PC-9 (cell line): ENCODE results near the gene MVB12A. TPM values are rescaled to one million over a fixed set of nuclear protein-coding genes. Genes with fewer than 3 reads are reported as not detected.

Source experiments
- BruUV-seq: library from RNA; stranded (reverse); fragments of 400-500 nt; replicated peaks from 2 replicates; lab custom pipeline; 2021; lab: Mats Ljungman, UMichigan
- CTCF ChIA-PET: fragments of 300-600 bp; sonication (Branson Sonifier 250); formaldehyde crosslinking; loops from one replicate; lab custom pipeline; 2022; ENCODE audit warnings: antibody characterized with exemption; lab: Charles Lee
- POLR2A ChIA-PET: fragments of 300-600 bp; sonication (Branson Sonifier 250); formaldehyde crosslinking; loops from one replicate; lab custom pipeline; 2022; ENCODE audit warnings: antibody characterized with exemption; ENCODE audit not compliant: unreplicated experiment; lab: Charles Lee
- DNase-seq, 2 experiments: peaks; one replicate each; pipeline versions ENCODE4 v3.0.0 to v3.0.0-alpha.2; 2015 to 2022; ENCODE audit warnings: mixed read lengths in 1 of 2
- H2AFZ ChIP-seq: fragments of 200-600 bp; sonication (generic); 2 replicates; pipeline ENCODE4 v1.8.1; 2017; ENCODE audit warnings: antibody characterized with exemption
- H3F3A ChIP-seq: fragments of 200-600 bp; sonication (generic); 2 replicates; pipeline ENCODE4 v1.8.1; 2017; ENCODE audit warnings: antibody characterized with exemption, mild to moderate bottlenecking, low read depth; ENCODE audit not compliant: insufficient read depth
- H3K27ac ChIP-seq: fragments of 200-600 bp; sonication (generic); 2 replicates; pipeline ENCODE4 v1.6.1; 2016; ENCODE audit warnings: mixed run types
- H3K27me3 ChIP-seq: fragments of 200-600 bp; sonication (generic); 2 replicates; pipeline ENCODE4 v1.6.1; 2016; ENCODE audit warnings: low read depth, mixed run types; ENCODE audit not compliant: insufficient read depth
- H3K36me3 ChIP-seq: fragments of 200-600 bp; sonication (generic); 2 replicates; pipeline ENCODE4 v1.6.1; 2016; ENCODE audit warnings: low read depth, mixed run types
- H3K4me1 ChIP-seq: fragments of 200-600 bp; sonication (generic); replicated peaks from 2 replicates; pipeline ENCODE4 v1.6.1; 2016; ENCODE audit warnings: mixed run types; ENCODE audit not compliant: insufficient read depth
- H3K4me2 ChIP-seq: fragments of 200-600 bp; sonication (generic); 2 replicates; pipeline ENCODE4 v1.6.1; 2017; ENCODE audit warnings: mixed run types
- H3K4me3 ChIP-seq: fragments of 200-600 bp; sonication (generic); 2 replicates; pipeline ENCODE4 v1.6.1; 2016; ENCODE audit warnings: mixed run types
- H3K79me2 ChIP-seq: fragments of 200-600 bp; sonication (generic); 2 replicates; pipeline ENCODE4 v1.6.1; 2017; ENCODE audit warnings: low read depth, mixed run types
- H3K9me2 ChIP-seq: fragments of 200-600 bp; sonication (generic); 2 replicates; pipeline ENCODE4 v1.8.1; 2017; ENCODE audit warnings: mild to moderate bottlenecking; ENCODE audit not compliant: insufficient read depth
- H3K9me3 ChIP-seq: fragments of 200-600 bp; sonication (generic); 2 replicates; pipeline ENCODE4 v1.8.1; 2016; ENCODE audit warnings: low read depth; ENCODE audit not compliant: insufficient read depth
- H4K20me1 ChIP-seq: fragments of 200-600 bp; sonication (generic); 2 replicates; pipeline ENCODE4 v1.8.1; 2017; ENCODE audit not compliant: insufficient read depth
- CTCF ChIP-seq: fragments of 200-600 bp; sonication (generic); conservative IDR thresholded peaks from 2 replicates; pipeline ENCODE4 v1.6.1; 2017; ENCODE audit warnings: mixed run types, antibody characterized with exemption, mild to moderate bottlenecking, moderate library complexity
- EZH2 ChIP-seq: fragments of 200-600 bp; sonication (generic); IDR thresholded peaks from 2 replicates; pipeline ENCODE4 v1.8.0; 2017; ENCODE audit warnings: antibody characterized with exemption, low read depth
- intact Hi-C: fragments of 100-400 bp; cut with micrococcal nuclease; formaldehyde crosslinking; loops from one replicate; pipeline ENCODE4 v1.10.0; 2022; ENCODE audit not compliant: unreplicated experiment
- total RNA-seq: library from RNA; stranded (reverse); gene quantifications from 2 replicates; pipeline ENCODE4 v1.2.3, GENCODE V29; 2021

The MVB12A gene
- total RNA-seq, 1 experiment from 2014 or later: 58.1 TPM

GRCh38 chr19:17378271-17378670 is 41.6 kb upstream of the MVB12A start:
- Histone ChIP-seq H3K9me3 (no peaks in the 10 kb centered on the region), H3K4me2 (no peak overlapping the region), H3K4me1 (peaks cover 9% of the 10 kb centered on the region), H3K9me2 (no peaks in the 10 kb centered on the region), H3K27ac (no peak overlapping the region), H3K4me3 (no peak overlapping the region), H4K20me1 (no peaks in the 10 kb centered on the region), H3K79me2 (no peaks in the 10 kb centered on the region), H2AFZ (no peak overlapping the region), H3K36me3 (no peaks in the 10 kb centered on the region), H3F3A (peaks cover 10% of the 10 kb centered on the region; the same call in 1 of the 2 replicates), H3K27me3 (peaks cover 7% of the 10 kb centered on the region; the same call in 1 of the 2 replicates)
- no peak for TF ChIP-seq EZH2
- no peak for TF ChIP-seq CTCF
- no TSS peak for BruUV-seq
- ChIA-PET CTCF (interaction anchor here (0.6 kb wide), 2 partner anchors 14 to 116 kb away, joined by 3 to 4 read pairs; no protein-coding TSS in a partner anchor), POLR2A (no interaction called here)
- no peak for DNase-seq
- intact Hi-C loops: no loop called here

- Histone ChIP-seq H3K27ac (no peak overlapping the region), H3K4me2 (no peak overlapping the region), H3K4me3 (no peak overlapping the region), H3K9me3 (no peaks in the 10 kb centered on the region), H3K9me2 (no peaks in the 10 kb centered on the region), H3K27me3 (peaks cover 7% of the 10 kb centered on the region; the same call in 1 of the 2 replicates), H3K79me2 (no peaks in the 10 kb centered on the region), H3K36me3 (no peaks in the 10 kb centered on the region), H4K20me1 (no peaks in the 10 kb centered on the region), H2AFZ (no peak overlapping the region), H3K4me1 (peaks cover 9% of the 10 kb centered on the region), H3F3A (peaks cover 17% of the 10 kb centered on the region; the same call in 1 of the 2 replicates)
- BruUV-seq: no TSS peak
- CTCF ChIA-PET: interaction anchor here (0.6 kb wide), 1 partner anchor 115 kb away, joined by 3 read pairs; no protein-coding TSS in a partner anchor
- DNase-seq: no peak
- intact Hi-C loops: no loop called here
- TF ChIP-seq EZH2: no peak
- no peak for TF ChIP-seq CTCF
- POLR2A ChIA-PET: no interaction called here
These were observed 40.6 kb upstream of the MVB12A start for GRCh38 chr19:17379221-17379631.

- Histone ChIP-seq H2AFZ (no peak overlapping the region), H3K4me1 (peaks cover 9% of the 10 kb centered on the region), H3F3A (peaks cover 17% of the 10 kb centered on the region; the same call in 1 of the 2 replicates), H4K20me1 (no peaks in the 10 kb centered on the region), H3K79me2 (no peaks in the 10 kb centered on the region), H3K36me3 (no peaks in the 10 kb centered on the region), H3K27me3 (peaks cover 7% of the 10 kb centered on the region; the same call in 1 of the 2 replicates), H3K27ac (no peak overlapping the region), H3K9me2 (no peaks in the 10 kb centered on the region), H3K4me2 (no peak overlapping the region), H3K9me3 (no peaks in the 10 kb centered on the region), H3K4me3 (no peak overlapping the region)
- BruUV-seq: no TSS peak
- intact Hi-C loops: loop anchor here (1.0 kb wide), 1 partner anchor 32 kb away; no protein-coding TSS in a partner anchor
- TF ChIP-seq EZH2 (no peak), CTCF (no peak)
- DNase-seq: no peak
- ChIA-PET POLR2A (interaction anchor here (0.7 kb wide), 1 partner anchor 720 kb away, joined by 29 read pairs; no protein-coding TSS in a partner anchor), CTCF (interaction anchor here (0.6 kb wide), 1 partner anchor 63 kb away, joined by 3 read pairs; no protein-coding TSS in a partner anchor)
These were observed 39.3 kb upstream of the MVB12A start for GRCh38 chr19:17380426-17381138.
